Lung (tissue), 12 donors: ENCODE data around the gene FBXO31. TPM values are rescaled to one million over a fixed set of nuclear protein-coding genes. Genes with fewer than 3 reads are reported as not detected.

Source experiments
- ATAC-seq: fragments of 200-7000 bp; cut with Tn5 transposase; one replicate; pipeline ENCODE4 v1.9.1; 2020; ENCODE audit warnings: moderate number of reproducible peaks; ENCODE audit not compliant: insufficient read depth, low FRiP score
- DNase-seq, 3 donors: peaks; one replicate each; pipeline ENCODE4 v3.0.0-alpha.2; 2013 to 2017
- H3K27ac ChIP-seq, 2 donors: one replicate each; pipeline ENCODE4 v1.5.1; 2013; ENCODE audit warnings: mild to moderate bottlenecking in 2 of 2, moderate library complexity in 2 of 2, control low read depth in 1 of 2, inconsistent platforms in 1 of 2, low read depth in 1 of 2, low read length in 1 of 2
- H3K27me3 ChIP-seq, 3 donors: one replicate each; pipeline ENCODE4 v1.5.1; 2013; ENCODE audit warnings: low read length in 2 of 3; ENCODE audit not compliant: control insufficient read depth in 3 of 3, insufficient read depth in 3 of 3
- H3K36me3 ChIP-seq, 4 donors: one replicate each; pipeline ENCODE4 v1.5.1; 2013; ENCODE audit warnings: low read length in 4 of 4, mild to moderate bottlenecking in 1 of 4, moderate library complexity in 1 of 4; ENCODE audit not compliant: control insufficient read depth in 4 of 4, insufficient read depth in 4 of 4
- H3K4me1 ChIP-seq, 5 donors: one replicate each; pipeline ENCODE4 v1.5.1; 2013; ENCODE audit warnings: low read length in 5 of 5, mild to moderate bottlenecking in 2 of 5, moderate library complexity in 1 of 5; ENCODE audit not compliant: control insufficient read depth in 5 of 5, insufficient read depth in 5 of 5
- H3K4me3 ChIP-seq: one replicate; pipeline ENCODE4 v1.5.1; 2013; ENCODE audit warnings: mild to moderate bottlenecking, control low read depth, moderate library complexity
- H3K9ac ChIP-seq, 2 donors: one replicate each; pipeline ENCODE4 v1.5.1; 2013; ENCODE audit warnings: low read length in 2 of 2, control low read depth in 1 of 2; ENCODE audit not compliant: insufficient read depth in 1 of 2
- H3K9me3 ChIP-seq, 4 donors: one replicate each; pipeline ENCODE4 v1.5.1; 2013; ENCODE audit warnings: low read length in 3 of 4, mild to moderate bottlenecking in 1 of 4, moderate library complexity in 1 of 4; ENCODE audit not compliant: control insufficient read depth in 4 of 4, insufficient read depth in 3 of 4
- CTCF ChIP-seq: IDR thresholded peaks from 2 replicates; pipeline ENCODE4 v1.5.1; 2012; ENCODE audit warnings: mild to moderate bottlenecking; ENCODE audit errors: control extremely low read depth, extremely low read depth
- WGBS, 2 donors: extraction: QIAGEN DNeasy Blood & Tissue Kit; methylation state at CpG; one replicate each; pipeline ENCODE4 v1.1.7; 2013; 5-methylcytosine and 5-hydroxymethylcytosine counted together
- polyA plus RNA-seq, 2 donors: library from polyadenylated mRNA; stranded (reverse); fragments of 200-250 nt; gene quantifications; one replicate each; pipeline ENCODE4 v1.2.1, GENCODE V29; 2013
- total RNA-seq, 2 donors: library from RNA; depleted of rRNA in 1 of 2; stranded (reverse); fragments of >200 nt in 1 of 2; gene quantifications; one replicate each; pipeline ENCODE4 v1.2.1, GENCODE V29; 2014 to 2021
- donor health status: control.
- donor health status: control.
- donor health status: Bipolar disorder and iron deficiency.
- donor health status: healthy.
- donor health status: DM: yes; HTN: yes; CAD: no.

FBXO31 gene
- total and polyA plus RNA-seq, 4 donors, result 10.1 to 35.1 (median 23.2) TPM

GRCh38 chr16:87303962-87304521, 79.5 kb downstream of the FBXO31 start:
- no peak overlapping the region for H3K27ac ChIP-seq
- H3K4me3 ChIP-seq, result no peak overlapping the region
- 94 to 97% methylated on average over 4 of the region's 4 CpGs for WGBS, 2 donors
- no peaks in the 10 kb centered on the region for H3K9me3 ChIP-seq
- no peak for TF ChIP-seq CTCF
- no peaks in the 10 kb centered on the region for H3K4me1 ChIP-seq
- H3K36me3 ChIP-seq, result no peaks in the 10 kb centered on the region
- H3K27me3 ChIP-seq, result no peaks in the 10 kb centered on the region
- ATAC-seq, result no peak
- no peak for DNase-seq
- no peak overlapping the region for H3K9ac ChIP-seq

GRCh38 chr16:87303431-87303930, 80.1 kb downstream of the FBXO31 start:
- Histone ChIP-seq H3K9me3 (no peaks in the 10 kb centered on the region), H3K27me3 (no peaks in the 10 kb centered on the region), H3K9ac (no peak overlapping the region), H3K27ac (no peak overlapping the region), H3K4me3 (no peak overlapping the region), H3K4me1 (no peaks in the 10 kb centered on the region), H3K36me3 (no peaks in the 10 kb centered on the region)
- DNase-seq, result no peak
- no peak for TF ChIP-seq CTCF
- 70 to 82% methylated on average over 7 of the region's 7 CpGs for WGBS, 2 donors
- ATAC-seq, result no peak

- H3K27me3 ChIP-seq, result no peaks in the 10 kb centered on the region
- 88 to 95% methylated on average over 13 of the region's 13 CpGs for WGBS, 2 donors
- TF ChIP-seq CTCF, result no peak
- DNase-seq (no peak), ATAC-seq (no peak)
- H3K9ac ChIP-seq, result no peak overlapping the region
- no peaks in the 10 kb centered on the region for H3K4me1 ChIP-seq
- no peaks in the 10 kb centered on the region for H3K9me3 ChIP-seq
- H3K36me3 ChIP-seq, result no peaks in the 10 kb centered on the region
- H3K4me3 ChIP-seq, result no peak overlapping the region
- no peak overlapping the region for H3K27ac ChIP-seq
Observed at GRCh38 chr16:87298857-87299465, 84.6 kb downstream of the FBXO31 start.
